Glomerular visceral epithelial cell (primary cell): ENCODE measurements around the gene ST7.

Experiments
- DNase-seq: peaks from one replicate; pipeline ENCODE4 v3.0.0-alpha.2; 2016; ENCODE audit errors: extremely low spot score

Gene ST7

GRCh38 chr7:117130262-117130661 lies 177.0 kb downstream of the ST7 start:
- DNase-seq = no peak

DNA sequence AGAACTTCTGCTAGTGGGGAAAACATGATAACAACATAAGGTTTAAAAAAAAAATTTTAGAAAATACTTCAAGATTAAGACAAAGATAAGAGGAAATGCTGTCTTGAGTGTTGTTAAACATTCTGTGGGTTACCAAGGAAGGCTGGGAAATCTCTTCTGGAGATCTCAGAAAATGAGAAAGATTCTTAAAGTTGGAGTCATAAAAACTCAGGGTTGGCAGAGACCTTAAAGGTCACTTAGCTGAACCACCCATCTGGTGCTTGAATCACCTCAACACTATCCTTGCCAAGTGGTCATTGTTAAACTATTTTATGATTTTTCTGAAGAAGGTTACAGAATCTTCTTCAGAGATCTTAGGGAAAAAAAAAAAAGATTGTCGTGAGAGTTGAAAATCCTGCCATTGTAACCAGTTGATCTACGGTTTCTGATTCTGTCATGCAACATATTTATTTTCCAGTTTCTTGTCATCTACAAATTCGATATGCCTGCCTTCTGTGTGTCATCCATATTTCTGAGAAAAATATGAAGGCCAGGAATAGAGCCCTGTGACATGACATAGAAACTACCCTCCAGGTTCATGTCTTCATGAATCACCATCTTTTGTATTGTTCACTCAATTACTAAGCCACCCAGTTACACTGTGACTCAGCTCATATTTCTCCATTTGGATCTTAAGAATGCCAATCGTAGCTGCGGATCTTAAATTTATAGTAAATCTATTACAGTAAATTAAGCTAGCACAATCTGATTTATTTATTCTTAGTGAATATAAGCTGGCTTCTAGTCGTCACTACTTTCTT lies 179.2 kb downstream of the ST7 start:
- peak; percentile 88 for DNase-seq

DNA sequence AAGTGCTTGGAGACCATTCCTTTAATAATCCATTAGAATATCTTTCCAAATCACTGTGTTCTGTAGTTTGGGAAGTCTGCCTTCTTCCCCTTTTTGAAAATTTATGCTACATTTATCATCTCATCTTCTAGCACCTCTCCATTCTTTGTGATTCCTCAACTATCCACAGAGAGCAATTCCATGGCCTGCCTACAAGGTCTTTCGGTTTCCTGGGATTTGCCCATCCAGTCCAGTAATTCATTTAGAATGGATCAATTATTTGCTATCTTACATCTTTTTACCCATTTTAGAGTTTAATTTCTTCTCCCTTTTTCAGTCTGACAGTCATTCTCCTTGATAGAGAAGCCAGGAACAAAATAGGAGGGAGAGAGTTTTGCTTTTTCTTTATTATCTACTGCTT lies 179.8 kb downstream of the ST7 start:
- DNase-seq = no peak

DNA sequence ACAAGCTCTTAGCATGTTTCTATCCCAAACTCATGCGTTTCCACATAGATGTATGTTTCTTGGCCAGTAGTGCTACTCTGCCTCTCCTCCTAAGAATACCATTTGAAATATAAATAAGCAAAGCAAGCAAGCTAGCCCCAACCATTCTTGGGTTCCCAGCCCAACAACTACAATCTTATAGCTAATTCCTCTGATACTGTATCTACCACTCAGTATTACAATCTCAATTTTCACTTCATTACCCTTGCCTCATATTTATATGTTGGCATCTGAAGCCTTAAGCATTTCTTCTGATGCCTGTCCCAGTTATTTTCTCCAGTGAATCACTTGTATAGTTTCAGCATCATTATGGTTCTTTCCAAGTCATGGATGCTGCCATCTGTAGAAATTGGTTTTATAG lies 181.1 kb downstream of the ST7 start:
- no peak for DNase-seq

DNA sequence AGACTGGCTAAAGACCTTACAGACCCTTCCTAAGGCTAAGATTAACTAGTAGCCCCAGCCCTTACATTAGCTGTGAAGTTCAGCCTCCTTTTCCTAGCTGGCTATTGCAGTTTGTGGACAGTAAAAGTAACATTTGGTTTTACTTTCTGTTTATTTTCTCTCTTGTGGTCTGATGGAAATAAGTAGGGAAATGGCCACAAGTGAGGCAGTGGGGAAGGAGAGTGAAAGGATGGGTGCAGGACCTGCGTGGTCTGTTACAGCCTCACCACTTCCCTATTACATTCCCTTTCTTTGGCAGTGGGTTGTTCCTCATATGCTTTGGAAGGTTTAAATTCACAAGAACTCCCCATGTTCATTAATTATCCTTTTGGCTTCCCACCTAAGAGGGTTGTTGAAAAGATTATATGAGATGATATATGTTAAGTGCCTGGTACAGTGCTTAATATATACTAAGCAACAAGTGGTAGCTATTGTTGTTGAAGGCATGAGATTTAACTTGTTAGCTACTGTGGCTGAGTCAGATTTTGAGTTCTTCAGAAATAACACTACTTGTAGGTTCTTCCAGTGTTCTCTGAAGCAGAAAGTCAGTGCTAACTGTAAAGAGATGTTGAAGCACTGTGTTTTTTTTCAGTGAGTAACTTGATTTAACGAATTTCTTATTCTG lies 181.7 kb downstream of the ST7 start:
- DNase-seq = no peak

GRCh38 chr7:117135553-117135891 lies 182.2 kb downstream of the ST7 start:
- no peak for DNase-seq

GRCh38 chr7:117137868-117138267 lies 184.6 kb downstream of the ST7 start:
- no peak for DNase-seq

GRCh38 chr7:117138495-117138894 lies 185.2 kb downstream of the ST7 start:
- no peak for DNase-seq

DNA sequence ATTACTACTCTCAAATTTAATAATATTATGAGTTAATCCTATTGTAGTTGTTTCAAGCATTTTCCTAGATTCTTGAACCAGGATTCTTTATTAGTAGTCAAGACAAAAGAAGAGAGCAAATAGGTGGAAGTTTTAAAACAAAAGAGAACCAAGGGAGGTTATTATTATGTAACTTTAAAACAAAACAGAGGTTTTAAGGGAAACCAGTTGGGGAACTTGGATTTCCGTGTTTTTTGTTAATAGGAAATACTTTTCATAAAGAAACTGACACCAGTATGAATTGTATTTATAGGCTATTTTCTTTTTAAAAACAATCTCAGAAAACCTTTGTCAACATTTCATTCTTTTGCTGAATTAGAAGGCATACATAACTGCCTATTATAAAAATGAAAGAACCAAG lies 185.7 kb downstream of the ST7 start:
- DNase-seq = no peak

DNA sequence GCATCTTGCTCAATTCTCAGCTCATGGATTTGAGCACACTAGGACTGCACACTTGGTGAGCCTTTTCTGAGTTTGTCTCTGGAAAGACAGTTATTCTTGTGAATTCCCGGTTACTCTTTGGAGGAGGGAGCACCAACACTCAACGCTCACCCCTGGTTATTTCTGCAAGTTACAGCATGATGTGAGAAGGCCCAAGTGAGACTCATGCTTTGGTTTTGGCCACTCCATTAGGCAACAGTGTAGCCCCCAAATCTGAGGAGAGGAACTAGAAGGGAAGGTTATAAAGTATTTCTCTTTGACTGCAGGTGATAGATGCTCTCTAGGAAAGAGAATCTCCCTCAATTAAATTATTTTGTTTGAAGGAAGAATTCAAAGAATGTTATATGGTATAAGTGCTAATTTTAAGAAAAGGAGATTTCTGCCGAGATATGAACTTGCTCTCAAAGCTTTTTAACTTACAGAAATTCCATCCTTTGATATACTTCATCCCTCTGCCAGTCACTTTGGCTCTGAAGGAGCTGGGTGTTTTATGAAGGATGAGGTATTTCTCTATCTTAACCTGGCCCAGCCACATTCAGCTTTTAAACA lies 186.2 kb downstream of the ST7 start:
- DNase-seq = no peak

DNA sequence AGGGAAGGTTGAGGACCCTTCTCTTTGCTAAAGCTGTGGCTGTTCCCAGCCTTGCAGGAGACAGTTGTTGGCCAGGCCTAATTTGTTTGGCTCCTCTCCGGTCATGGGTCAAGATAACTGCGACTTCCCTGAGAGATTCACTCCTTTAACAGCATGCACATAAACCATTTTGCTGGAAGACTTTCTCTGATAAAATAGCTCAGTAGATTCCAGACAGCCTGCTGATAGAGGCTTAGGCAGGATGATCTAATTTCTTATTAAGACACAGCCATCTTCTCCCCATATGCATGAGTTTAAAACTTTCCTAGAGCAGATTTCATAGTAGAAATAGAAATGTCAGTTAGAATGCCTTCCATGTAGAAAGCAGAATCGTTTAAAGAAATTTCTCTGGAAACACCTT lies 187.6 kb downstream of the ST7 start:
- no peak for DNase-seq

DNA sequence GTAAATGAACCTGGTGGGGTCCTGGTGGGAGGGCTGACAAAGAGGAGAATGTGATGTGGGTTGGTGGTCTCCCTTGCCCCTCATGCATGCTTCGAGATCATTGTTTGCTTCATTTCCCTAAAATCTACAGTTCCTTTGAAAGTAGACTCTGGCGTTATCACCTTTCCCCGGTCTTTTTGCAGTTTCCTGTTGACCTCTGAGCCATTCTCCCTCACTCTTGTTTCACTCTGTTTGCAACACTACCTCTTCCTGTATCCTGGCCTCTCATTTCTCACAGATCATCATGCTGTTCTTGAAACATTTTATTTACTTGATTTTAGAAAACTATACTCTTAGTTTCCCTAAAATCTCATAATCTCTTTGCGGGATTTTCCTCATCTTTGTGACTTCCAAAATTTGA lies 189.8 kb downstream of the ST7 start:
- no peak for DNase-seq

GRCh38 chr7:117143580-117143979 lies 190.3 kb downstream of the ST7 start:
- DNase-seq = no peak

- DNase-seq = no peak
Observed at GRCh38 chr7:117145333-117145732, 192.0 kb downstream of the ST7 start.

- DNase-seq = no peak
Observed at GRCh38 chr7:117146059-117146458, 192.8 kb downstream of the ST7 start.

DNA sequence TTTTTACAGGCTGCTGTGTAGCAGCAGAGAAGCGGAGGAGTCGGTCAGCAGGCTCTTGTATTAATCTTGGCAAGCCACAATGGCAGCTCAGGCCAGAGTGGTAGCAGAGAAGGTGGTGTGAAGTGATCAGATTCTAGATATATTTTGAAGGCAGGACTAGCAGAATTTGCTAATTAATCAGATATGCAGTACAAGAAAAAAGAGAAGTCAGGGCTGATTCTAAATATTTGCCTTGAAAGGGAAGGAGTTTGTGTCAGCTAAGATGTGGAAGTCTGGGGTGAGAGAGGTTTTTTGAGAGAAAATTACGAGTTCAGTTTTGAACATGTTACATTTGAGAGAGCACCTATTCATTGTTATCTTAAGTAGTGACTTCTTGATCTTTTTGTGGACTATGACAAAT lies 193.2 kb downstream of the ST7 start:
- DNase-seq = no peak

GRCh38 chr7:117148971-117149370 lies 195.7 kb downstream of the ST7 start:
- DNase-seq = no peak

DNA sequence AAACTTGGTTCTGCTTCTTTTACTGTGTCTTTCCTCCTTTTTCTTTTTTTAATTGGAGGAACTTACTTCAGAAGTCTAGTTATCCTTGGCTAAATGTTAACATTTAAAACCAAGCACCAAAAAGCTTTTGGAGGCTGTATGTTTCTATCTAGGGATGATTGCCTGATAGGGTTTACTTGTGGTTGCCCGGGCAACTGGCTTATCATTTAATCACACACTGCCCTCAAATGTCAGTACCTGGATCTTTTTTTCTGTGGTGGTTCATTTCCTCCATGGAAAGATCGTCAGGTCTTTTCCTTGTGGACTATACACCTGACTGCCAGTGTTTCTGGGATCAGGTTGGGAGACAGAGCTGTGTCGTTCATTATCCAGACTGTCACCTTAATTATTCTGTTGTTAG lies 196.4 kb downstream of the ST7 start:
- DNase-seq = no peak

- DNase-seq = peak; percentile 18
Observed at GRCh38 chr7:117152213-117153007, 199.1 kb downstream of the ST7 start.

- DNase-seq = peak; percentile 66
Observed at GRCh38 chr7:117153016-117153545, 199.8 kb downstream of the ST7 start.

- no peak for DNase-seq
Observed at GRCh38 chr7:117154721-117155120, 201.4 kb downstream of the ST7 start.

- DNase-seq = no peak
Observed at GRCh38 chr7:117155694-117156093, 202.4 kb downstream of the ST7 start.
